ENCODE data around the gene CPA3. TPM values are rescaled to one million over a fixed set of nuclear protein-coding genes. Genes with fewer than 3 reads are reported as not detected.

CPA3 gene
- total RNA-seq, 4 donors from 2014 or later, result 1.8 to 4.4 (median 2.4) TPM

- H3K4me1 ChIP-seq, result no peaks in the 10 kb centered on the region
- 63% methylated on average over 4 of the region's 4 CpGs for WGBS
- no peak overlapping the region for H3K27ac ChIP-seq
- DNase-seq (ENCODE audit: low spot score in 2 of 2), result no peak
- no peak overlapping the region for H3K4me3 ChIP-seq
- TF ChIP-seq CTCF (IDR thresholded peaks at IDR 0.05), result no peak
- no peak for TF ChIP-seq EP300 (IDR thresholded peaks at IDR 0.05)
- no peak for TF ChIP-seq POLR2A (IDR thresholded peaks at IDR 0.05)
- no peak for TF ChIP-seq POLR2AphosphoS5 (IDR thresholded peaks at IDR 0.05)
- no peaks in the 10 kb centered on the region for H3K9me3 ChIP-seq
- H3K36me3 ChIP-seq, result no peaks in the 10 kb centered on the region
- no peaks in the 10 kb centered on the region for H3K27me3 ChIP-seq
Observed at GRCh38 chr3:148882288-148882687, 17.2 kb downstream of the CPA3 start.

- H3K9me3 ChIP-seq, result no peaks in the 10 kb centered on the region
Observed at GRCh38 chr3:148883163-148883562, 18.1 kb downstream of the CPA3 start.

GRCh38 chr3:148884261-148884660 is 19.2 kb downstream of the CPA3 start:
- Histone ChIP-seq H3K27me3 (no peaks in the 10 kb centered on the region), H3K4me3 (no peak overlapping the region)

More at GRCh38 chr3:148883163-148883562, 18.1 kb downstream of the CPA3 start:
- TF ChIP-seq EP300 (IDR thresholded peaks at IDR 0.05) (no peak), POLR2A (IDR thresholded peaks at IDR 0.05) (no peak), CTCF (IDR thresholded peaks at IDR 0.05) (no peak), POLR2AphosphoS5 (IDR thresholded peaks at IDR 0.05) (no peak)
- H3K27ac ChIP-seq, result no peak overlapping the region
- H3K36me3 ChIP-seq, result no peaks in the 10 kb centered on the region
- WGBS, result 89% methylated on average over 1 of the region's 1 CpG
- H3K4me1 ChIP-seq, result no peaks in the 10 kb centered on the region
- no peak for DNase-seq (ENCODE audit: low spot score in 2 of 2)
- no peak overlapping the region for H3K4me3 ChIP-seq
- H3K27me3 ChIP-seq, result no peaks in the 10 kb centered on the region

GRCh38 chr3:148889828-148890227 is 24.7 kb downstream of the CPA3 start:
- TF ChIP-seq EP300 (IDR thresholded peaks at IDR 0.05), result no peak
- no peak for TF ChIP-seq POLR2AphosphoS5 (IDR thresholded peaks at IDR 0.05)
- no peak for TF ChIP-seq POLR2A (IDR thresholded peaks at IDR 0.05)
- no peak for TF ChIP-seq CTCF (IDR thresholded peaks at IDR 0.05)
- H3K36me3 ChIP-seq, result no peaks in the 10 kb centered on the region
- H3K4me3 ChIP-seq, result no peak overlapping the region
- no peaks in the 10 kb centered on the region for H3K9me3 ChIP-seq
- H3K4me1 ChIP-seq, result no peaks in the 10 kb centered on the region
- no peaks in the 10 kb centered on the region for H3K27me3 ChIP-seq
- no peak overlapping the region for H3K27ac ChIP-seq
- no peak for DNase-seq (ENCODE audit: low spot score in 2 of 2)
- WGBS, result 94% methylated on average over 2 of the region's 2 CpGs

More at GRCh38 chr3:148884261-148884660, 19.2 kb downstream of the CPA3 start:
- no peak for DNase-seq (ENCODE audit: low spot score in 2 of 2)
- H3K9me3 ChIP-seq, result no peaks in the 10 kb centered on the region
- no peak overlapping the region for H3K27ac ChIP-seq
- H3K36me3 ChIP-seq, result no peaks in the 10 kb centered on the region
- no peaks in the 10 kb centered on the region for H3K4me1 ChIP-seq
- no peak for TF ChIP-seq EP300 (IDR thresholded peaks at IDR 0.05)
- TF ChIP-seq POLR2AphosphoS5 (IDR thresholded peaks at IDR 0.05), result no peak
- TF ChIP-seq CTCF (IDR thresholded peaks at IDR 0.05), result no peak
- TF ChIP-seq POLR2A (IDR thresholded peaks at IDR 0.05), result no peak

GRCh38 chr3:148896062-148896461 is 31.0 kb downstream of the CPA3 start:
- 60% methylated on average over 3 of the region's 3 CpGs for WGBS
- H3K27ac ChIP-seq, result no peak overlapping the region
- no peaks in the 10 kb centered on the region for H3K36me3 ChIP-seq
- H3K27me3 ChIP-seq, result no peaks in the 10 kb centered on the region
- H3K4me3 ChIP-seq, result no peak overlapping the region
- no peak for DNase-seq (ENCODE audit: low spot score in 2 of 2)
- TF ChIP-seq POLR2AphosphoS5 (IDR thresholded peaks at IDR 0.05), result no peak
- no peaks in the 10 kb centered on the region for H3K4me1 ChIP-seq
- H3K9me3 ChIP-seq, result no peaks in the 10 kb centered on the region
